Gastrocnemius medialis (tissue), 4 donors: ENCODE data around the gene NDUFA8.

Experiments used
- POLR2A ChIP-seq, 2 donors: fragments of 450-650 bp; IDR thresholded peaks; one replicate each; pipeline ENCODE4 v1.6.1; 2017; ENCODE audit warnings: antibody characterized with exemption in 2 of 2, mild to moderate bottlenecking in 2 of 2, moderate library complexity in 2 of 2
- TF ChIP-seq, protein P1 (sequence below), 5 experiments: fragments of 450-650 bp in 3 of 5; fragments of 200-600 bp in 2 of 5; sonication (generic) in 2 of 5; IDR thresholded peaks in 4 of 5; conservative IDR thresholded peaks in 1 of 5; 1 replicate in 4 of 5; 2 replicates in 1 of 5; pipeline ENCODE4 v1.5.1; 2016 to 2019; ENCODE audit warnings: antibody characterized with exemption in 5 of 5, mild to moderate bottlenecking in 3 of 5, moderate library complexity in 3 of 5

DNA sequence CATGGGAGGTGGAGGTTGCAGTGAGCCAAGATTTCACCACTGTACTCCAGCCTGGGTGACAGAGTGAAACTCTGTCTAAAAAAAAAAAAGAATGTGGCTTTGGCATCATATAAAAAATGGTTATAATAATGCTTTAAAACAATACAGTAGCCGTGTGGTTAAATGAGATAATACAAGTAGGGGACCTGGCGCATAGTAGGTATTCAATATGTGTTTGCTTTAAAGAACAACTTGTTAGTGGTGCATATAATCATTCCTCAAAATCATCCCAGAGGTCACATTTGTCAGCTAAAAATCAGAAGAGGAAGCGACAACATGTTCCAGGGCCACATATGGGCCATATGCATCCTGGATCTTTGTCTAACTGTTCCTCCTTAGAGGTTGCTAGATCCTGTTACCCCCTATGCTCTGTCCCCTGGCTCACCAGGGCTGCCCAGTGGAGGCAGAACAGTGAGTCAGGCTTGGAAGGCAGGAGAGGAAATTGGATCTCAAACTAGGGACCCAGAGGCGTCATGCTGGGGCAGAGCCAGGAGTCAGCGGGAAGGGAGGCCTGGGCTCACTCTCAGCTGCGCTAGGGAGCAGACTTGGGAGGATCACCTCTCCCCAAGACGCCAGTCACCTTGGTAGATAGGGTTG lies 41.5 kb upstream of the NDUFA8 start:
- TF ChIP-seq, protein P1, sequence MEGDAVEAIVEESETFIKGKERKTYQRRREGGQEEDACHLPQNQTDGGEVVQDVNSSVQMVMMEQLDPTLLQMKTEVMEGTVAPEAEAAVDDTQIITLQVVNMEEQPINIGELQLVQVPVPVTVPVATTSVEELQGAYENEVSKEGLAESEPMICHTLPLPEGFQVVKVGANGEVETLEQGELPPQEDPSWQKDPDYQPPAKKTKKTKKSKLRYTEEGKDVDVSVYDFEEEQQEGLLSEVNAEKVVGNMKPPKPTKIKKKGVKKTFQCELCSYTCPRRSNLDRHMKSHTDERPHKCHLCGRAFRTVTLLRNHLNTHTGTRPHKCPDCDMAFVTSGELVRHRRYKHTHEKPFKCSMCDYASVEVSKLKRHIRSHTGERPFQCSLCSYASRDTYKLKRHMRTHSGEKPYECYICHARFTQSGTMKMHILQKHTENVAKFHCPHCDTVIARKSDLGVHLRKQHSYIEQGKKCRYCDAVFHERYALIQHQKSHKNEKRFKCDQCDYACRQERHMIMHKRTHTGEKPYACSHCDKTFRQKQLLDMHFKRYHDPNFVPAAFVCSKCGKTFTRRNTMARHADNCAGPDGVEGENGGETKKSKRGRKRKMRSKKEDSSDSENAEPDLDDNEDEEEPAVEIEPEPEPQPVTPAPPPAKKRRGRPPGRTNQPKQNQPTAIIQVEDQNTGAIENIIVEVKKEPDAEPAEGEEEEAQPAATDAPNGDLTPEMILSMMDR (IDR thresholded peaks at IDR 0.05 in 4 of 5, conservative IDR thresholded peaks at IDR 0.05 in 1 of 5): no peak
- no peak for TF ChIP-seq POLR2A (IDR thresholded peaks at IDR 0.05)
